ENCODE data around the gene YIPF1.

GRCh38 chr1:53826367-53826766 is 63.2 kb downstream of the YIPF1 start:
- no peak for TF ChIP-seq YY1 (IDR thresholded peaks at IDR 0.05; ENCODE audit: insufficient read depth, insufficient read length)
- no peak for TF ChIP-seq ZNF274 (IDR thresholded peaks at IDR 0.05; ENCODE audit: low read depth, low read length)

Measured in NT2/D1 (cell line).